Parathyroid adenoma (tissue), 2 donors: Measurements from ENCODE around the gene DENND5B.

Source experiments
- H2AFZ ChIP-seq: fragments of 300-600 bp; sonication (generic); one replicate; pipeline ENCODE4 v1.7.0; 2017; ENCODE audit warnings: antibody characterized with exemption, mild to moderate bottlenecking
- H3K27ac ChIP-seq: fragments of 300-600 bp; sonication (generic); one replicate; pipeline ENCODE4 v1.7.0; 2017
- H3K27me3 ChIP-seq: fragments of 300-600 bp; sonication (generic); one replicate; pipeline ENCODE4 v1.7.0; 2017; ENCODE audit warnings: low read length; ENCODE audit not compliant: control insufficient read depth, insufficient read depth
- H3K36me3 ChIP-seq: fragments of 300-600 bp; sonication (generic); one replicate; pipeline ENCODE4 v1.7.0; 2017; ENCODE audit warnings: low read length; ENCODE audit not compliant: control insufficient read depth, insufficient read depth
- H3K4me1 ChIP-seq: fragments of 300-600 bp; sonication (generic); one replicate; pipeline ENCODE4 v1.7.0; 2017; ENCODE audit warnings: control low read depth
- H3K4me2 ChIP-seq: fragments of 300-600 bp; sonication (generic); one replicate; pipeline ENCODE4 v1.7.0; 2017; ENCODE audit warnings: low read length
- H3K4me3 ChIP-seq: fragments of 300-600 bp; sonication (generic); one replicate; pipeline ENCODE4 v1.7.0; 2017; ENCODE audit warnings: low read depth, low read length
- H3K79me2 ChIP-seq: fragments of 300-600 bp; sonication (generic); one replicate; pipeline ENCODE4 v1.7.0; 2017; ENCODE audit warnings: control low read depth
- H3K9ac ChIP-seq: fragments of 300-600 bp; sonication (generic); one replicate; pipeline ENCODE4 v1.7.0; 2017; ENCODE audit warnings: mild to moderate bottlenecking
- H3K9me3 ChIP-seq: fragments of 300-600 bp; sonication (generic); one replicate; pipeline ENCODE4 v1.7.0; 2017; ENCODE audit warnings: low read length; ENCODE audit not compliant: control insufficient read depth
- TF ChIP-seq, protein P1 (sequence below): fragments of 300-600 bp; sonication (generic); IDR thresholded peaks from one replicate; pipeline ENCODE4 v1.7.0; 2017; ENCODE audit warnings: antibody characterized with exemption, mild to moderate bottlenecking
- donor health status: primary hyperparathyroidism.

The DENND5B gene

DNA sequence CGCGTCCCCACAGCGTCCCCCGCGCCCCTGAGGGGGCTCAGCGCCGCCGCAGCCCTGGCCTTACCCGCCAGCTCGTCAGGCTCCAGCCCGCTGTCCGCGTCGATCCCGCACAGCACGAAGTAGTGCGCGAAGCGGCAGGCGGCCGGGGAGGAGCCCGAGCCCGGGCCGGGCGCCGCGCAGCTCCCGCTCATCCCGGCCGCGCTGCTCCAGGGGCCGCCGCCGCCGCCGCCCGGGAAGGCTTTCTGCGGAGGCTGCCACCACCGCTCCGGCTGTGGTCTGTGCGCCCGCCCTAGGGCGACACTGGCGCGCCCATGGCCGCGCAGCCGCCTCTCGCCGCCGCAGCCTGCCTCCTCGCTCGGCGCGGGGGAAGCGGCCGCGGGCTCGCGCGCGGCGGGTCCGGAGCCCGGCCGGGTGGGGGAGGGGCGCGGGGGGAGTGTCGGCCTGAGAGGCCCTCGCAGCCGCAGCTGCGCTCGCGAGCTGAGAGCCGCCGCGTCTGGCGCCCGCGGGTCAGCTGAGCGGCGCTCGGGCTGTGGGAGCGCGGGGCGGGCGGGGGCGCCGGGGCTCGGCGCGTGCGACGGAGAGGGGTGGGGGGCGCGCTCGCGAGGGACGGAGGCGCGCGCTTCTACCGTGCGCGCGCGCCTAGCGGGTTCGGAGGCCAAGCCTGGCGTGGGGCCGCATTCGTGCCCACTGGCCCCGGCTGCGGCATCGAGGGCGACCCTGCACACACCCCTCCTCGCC lies at the start of gene DENND5B:
Gene DENND5B, minus strand, starts transcription at position 495 of the 738 bp plus-strand sequence. Its CDS starts 304 bp downstream, at position 191.
- no peaks in the 10 kb centered on the region for H3K27me3 ChIP-seq
- H3K9ac ChIP-seq, result peak within 1 kb of the TSS; percentile 40
- TF ChIP-seq, protein P1, sequence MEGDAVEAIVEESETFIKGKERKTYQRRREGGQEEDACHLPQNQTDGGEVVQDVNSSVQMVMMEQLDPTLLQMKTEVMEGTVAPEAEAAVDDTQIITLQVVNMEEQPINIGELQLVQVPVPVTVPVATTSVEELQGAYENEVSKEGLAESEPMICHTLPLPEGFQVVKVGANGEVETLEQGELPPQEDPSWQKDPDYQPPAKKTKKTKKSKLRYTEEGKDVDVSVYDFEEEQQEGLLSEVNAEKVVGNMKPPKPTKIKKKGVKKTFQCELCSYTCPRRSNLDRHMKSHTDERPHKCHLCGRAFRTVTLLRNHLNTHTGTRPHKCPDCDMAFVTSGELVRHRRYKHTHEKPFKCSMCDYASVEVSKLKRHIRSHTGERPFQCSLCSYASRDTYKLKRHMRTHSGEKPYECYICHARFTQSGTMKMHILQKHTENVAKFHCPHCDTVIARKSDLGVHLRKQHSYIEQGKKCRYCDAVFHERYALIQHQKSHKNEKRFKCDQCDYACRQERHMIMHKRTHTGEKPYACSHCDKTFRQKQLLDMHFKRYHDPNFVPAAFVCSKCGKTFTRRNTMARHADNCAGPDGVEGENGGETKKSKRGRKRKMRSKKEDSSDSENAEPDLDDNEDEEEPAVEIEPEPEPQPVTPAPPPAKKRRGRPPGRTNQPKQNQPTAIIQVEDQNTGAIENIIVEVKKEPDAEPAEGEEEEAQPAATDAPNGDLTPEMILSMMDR, result no peak
- peaks cover 16% of the 10 kb centered on the region for H3K79me2 ChIP-seq
- peak within 1 kb of the TSS; percentile 82 for H3K4me2 ChIP-seq
- H2AFZ ChIP-seq, result peak within 1 kb of the TSS; percentile 95
- H3K9me3 ChIP-seq, result no peaks in the 10 kb centered on the region
- peak within 1 kb of the TSS; percentile 78 for H3K4me3 ChIP-seq
- peak within 1 kb of the TSS; percentile 92 for H3K27ac ChIP-seq
- H3K4me1 ChIP-seq, result peaks cover 2% of the 10 kb centered on the region
- H3K36me3 ChIP-seq, result no peaks in the 10 kb centered on the region

- Histone ChIP-seq H3K9ac (no peak overlapping the region), H3K27me3 (no peaks in the 10 kb centered on the region), H3K9me3 (no peaks in the 10 kb centered on the region), H3K79me2 (no peaks in the 10 kb centered on the region), H3K4me1 (peaks cover 3% of the 10 kb centered on the region), H3K36me3 (no peaks in the 10 kb centered on the region), H2AFZ (no peak overlapping the region), H3K27ac (no peak overlapping the region), H3K4me3 (no peak overlapping the region), H3K4me2 (no peak overlapping the region)
- TF ChIP-seq, protein P1, result no peak
Observed at GRCh38 chr12:31634620-31635019, 43.7 kb upstream of the DENND5B start.

DNA sequence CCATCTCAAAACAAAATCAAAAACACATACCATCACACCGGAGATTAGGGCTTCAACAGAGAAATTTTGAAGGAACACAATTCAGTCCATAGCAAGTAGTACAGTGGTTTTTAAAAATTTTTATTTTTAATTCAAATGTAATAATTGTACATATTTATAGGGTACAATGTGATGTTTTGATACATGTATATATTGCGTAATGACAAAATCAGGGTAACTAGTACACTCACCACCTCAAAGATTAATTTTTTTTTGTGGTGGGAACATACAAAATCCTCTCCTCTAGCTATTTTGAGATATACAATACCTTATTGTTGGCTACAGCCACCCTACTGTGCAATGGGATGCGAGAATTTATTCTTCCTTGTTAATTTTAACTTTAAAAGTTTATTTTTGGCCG lies 42.5 kb upstream of the DENND5B start:
- H3K79me2 ChIP-seq, result no peaks in the 10 kb centered on the region

DNA sequence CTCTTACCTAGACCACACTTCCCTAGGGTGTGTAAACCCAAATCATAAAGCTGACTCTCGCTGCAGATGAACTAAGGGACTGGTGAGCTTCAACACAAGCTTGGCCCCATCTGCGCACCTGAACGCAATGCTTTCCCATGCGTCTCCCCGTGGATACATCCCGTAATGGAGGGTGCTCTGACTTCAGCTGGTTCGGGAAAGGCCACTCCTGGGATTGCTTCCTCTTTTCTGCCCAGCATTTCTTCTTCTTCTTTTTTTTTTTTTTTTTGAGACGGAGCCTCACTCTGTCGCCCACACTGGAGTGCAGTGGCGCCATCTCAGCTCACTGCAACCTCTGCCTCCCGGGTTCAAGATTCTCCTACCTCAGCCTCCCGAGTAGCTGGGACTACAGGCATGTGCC lies 40.9 kb upstream of the DENND5B start:
- Histone ChIP-seq H2AFZ (no peak overlapping the region), H3K79me2 (no peaks in the 10 kb centered on the region), H3K9ac (no peak overlapping the region), H3K27ac (no peak overlapping the region), H3K36me3 (no peaks in the 10 kb centered on the region), H3K9me3 (no peaks in the 10 kb centered on the region), H3K4me3 (no peak overlapping the region), H3K27me3 (no peaks in the 10 kb centered on the region), H3K4me1 (peaks cover 4% of the 10 kb centered on the region), H3K4me2 (no peak overlapping the region)
- TF ChIP-seq, protein P1, result no peak

More for the DNA sequence above, 42.5 kb upstream of the DENND5B start:
- H3K4me3 ChIP-seq, result no peak overlapping the region
- TF ChIP-seq, protein P1, result no peak
- H3K4me1 ChIP-seq, result peaks cover 4% of the 10 kb centered on the region
- H3K36me3 ChIP-seq, result no peaks in the 10 kb centered on the region
- H2AFZ ChIP-seq, result no peak overlapping the region
- H3K4me2 ChIP-seq, result no peak overlapping the region
- no peaks in the 10 kb centered on the region for H3K27me3 ChIP-seq
- no peaks in the 10 kb centered on the region for H3K9me3 ChIP-seq
- no peak overlapping the region for H3K27ac ChIP-seq
- H3K9ac ChIP-seq, result no peak overlapping the region
